Subcutaneous adipose tissue (tissue), 4 donors: ENCODE results near the gene MYB. TPM values are rescaled to one million over a fixed set of nuclear protein-coding genes. Genes with fewer than 3 reads are reported as not detected.

Experiments used
- CTCF ChIP-seq: fragments of 450-650 bp; IDR thresholded peaks from one replicate; pipeline ENCODE4 v1.5.1; 2016; ENCODE audit warnings: low read depth, mild to moderate bottlenecking, control low read depth, antibody characterized with exemption, moderate library complexity
- total RNA-seq, 4 donors: library from RNA; depleted of rRNA; stranded (reverse); fragments of >200 nt; gene quantifications; one replicate each; pipeline ENCODE4 v1.1.0, GENCODE V29; 2016

Gene MYB
- total RNA-seq, 4 donors from 2014 or later: 0.33 to 2.2 (median 0.68) TPM; not detected in 1

DNA sequence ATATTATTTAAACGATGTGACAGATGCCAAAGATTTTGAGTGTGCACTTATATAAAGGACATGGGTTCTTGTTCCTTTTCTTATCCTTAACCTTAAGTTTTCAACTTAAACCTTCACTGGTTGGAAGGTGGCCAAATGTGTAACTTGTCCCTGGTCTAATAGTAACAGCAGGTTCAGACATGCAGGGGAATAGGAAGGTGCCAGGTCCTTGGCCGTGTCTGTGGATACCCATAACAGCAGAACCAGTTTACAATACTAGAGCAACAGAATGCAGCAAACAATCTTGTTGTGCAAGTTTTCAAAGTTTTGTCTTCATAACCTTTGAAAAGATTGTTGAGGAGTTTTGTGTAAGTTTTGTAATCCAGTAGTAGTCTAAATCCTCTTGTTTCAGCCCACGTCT lies 4.4 kb downstream of the MYB start:
- TF ChIP-seq CTCF: no peak

DNA sequence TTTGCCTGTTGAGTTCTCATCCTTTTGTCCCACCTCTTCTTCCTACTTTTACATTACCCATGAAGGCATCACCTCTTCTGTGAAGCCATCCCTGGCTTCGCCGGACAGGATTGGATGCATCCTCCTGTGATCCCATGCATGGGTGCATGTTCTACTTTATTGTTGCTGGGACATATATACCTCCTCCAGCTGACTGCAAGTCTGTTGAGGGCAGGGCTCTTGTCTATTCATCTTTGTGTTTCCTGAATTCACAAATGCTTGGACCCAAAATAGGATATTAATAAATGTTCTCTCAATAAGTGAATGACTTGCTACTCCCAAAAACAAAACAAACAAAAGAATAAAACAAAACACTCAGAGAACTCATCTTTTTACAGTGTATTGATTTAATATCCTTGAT lies 5.1 kb downstream of the MYB start:
- TF ChIP-seq CTCF: no peak

- TF ChIP-seq CTCF: no peak
Observed at GRCh38 chr6:135187372-135187771, 6.3 kb downstream of the MYB start.

DNA sequence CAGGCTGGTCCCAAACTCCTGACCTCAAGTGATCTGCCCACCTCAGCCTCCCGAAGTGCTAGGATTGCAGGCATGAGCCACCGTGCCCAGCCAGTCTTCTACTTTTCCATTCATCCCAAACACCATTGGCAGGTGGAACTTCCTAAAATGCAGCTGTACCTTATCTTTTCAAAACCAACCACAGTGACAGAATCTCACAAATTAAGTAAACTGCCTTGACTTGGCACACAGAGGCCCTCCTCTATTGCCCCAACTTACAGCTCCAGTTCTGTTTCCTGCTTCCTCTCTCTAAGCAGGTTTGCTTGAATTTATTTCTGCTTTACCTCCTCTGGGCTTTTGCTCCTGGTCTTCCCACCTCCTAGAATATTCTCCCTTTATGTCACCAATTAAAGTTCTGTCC lies 7.6 kb downstream of the MYB start:
- TF ChIP-seq CTCF: no peak

DNA sequence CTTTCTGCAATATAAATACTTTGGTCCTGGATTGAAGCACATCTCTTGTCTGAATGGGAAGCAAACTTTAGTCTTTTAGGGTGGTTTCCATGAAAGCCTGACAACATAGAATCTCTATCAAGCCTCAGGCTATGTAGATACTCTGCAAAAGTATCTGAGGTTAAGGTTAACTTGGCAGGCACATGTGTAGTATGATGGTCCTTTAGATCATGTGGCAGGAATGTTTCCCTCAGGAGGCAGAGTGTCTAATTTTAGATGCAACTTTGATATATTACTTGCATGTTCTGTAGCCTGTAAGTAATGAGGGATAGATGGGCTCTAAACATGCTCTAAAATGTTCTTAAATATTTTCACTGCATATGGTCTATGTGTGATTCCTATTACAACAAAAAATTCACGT lies 8.2 kb downstream of the MYB start:
- no peak for TF ChIP-seq CTCF

- TF ChIP-seq CTCF: no peak
Observed at GRCh38 chr6:135191508-135192255, 10.6 kb downstream of the MYB start.

GRCh38 chr6:135192256-135193174 lies 11.4 kb downstream of the MYB start:
- no peak for TF ChIP-seq CTCF
